Astrocyte of the hippocampus (primary cell): ENCODE measurements around the gene SKAP1.
"Not testable (repeated sequence)": the region's sequence is repeated elsewhere in the genome, so short reads cannot be mapped to it uniquely, and the experiment has no call there.

ENCODE experiments used
- DNase-seq: peaks from one replicate; pipeline ENCODE4 v3.0.0; 2011; ENCODE audit warnings: low read depth, low spot score

Gene SKAP1

DNA sequence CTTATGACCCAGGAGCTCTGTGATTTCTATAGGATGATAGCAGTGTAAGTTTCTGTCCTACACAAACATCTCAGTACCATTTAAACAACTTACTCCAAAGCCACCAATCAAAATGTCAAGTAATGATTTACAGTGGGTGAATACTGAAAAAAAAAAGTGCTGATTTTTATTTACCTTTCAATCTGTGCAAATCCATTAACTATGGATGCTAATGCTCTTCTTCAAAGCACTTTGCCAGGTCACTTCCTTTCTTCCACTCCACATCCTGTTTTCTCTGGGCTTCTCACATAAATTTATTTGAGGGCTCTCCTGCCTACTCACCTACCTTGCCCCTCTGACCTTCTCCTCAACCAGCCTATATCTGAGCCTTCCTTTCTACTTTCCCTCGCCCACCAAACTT lies 101.6 kb downstream of the SKAP1 start:
- DNase-seq: no peak

DNA sequence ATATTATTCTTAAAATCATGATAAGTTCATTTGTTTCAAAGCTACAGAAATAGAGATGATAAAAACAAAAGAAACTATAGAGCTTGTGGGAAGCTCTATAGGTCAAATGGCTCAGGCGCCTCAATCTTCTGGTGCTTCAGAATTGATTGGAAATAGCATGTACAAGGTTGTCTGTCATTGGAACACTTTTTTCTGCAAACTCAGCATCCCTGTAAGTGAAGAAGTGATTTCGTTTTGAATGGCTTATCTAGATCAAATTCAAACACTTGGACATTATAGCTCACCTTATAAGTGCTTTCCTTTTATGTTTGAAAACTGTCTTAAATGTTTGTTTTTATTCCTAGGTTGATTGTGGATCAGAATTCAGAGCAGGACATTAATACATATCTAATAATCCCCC lies 103.7 kb downstream of the SKAP1 start:
- no peak for DNase-seq

DNA sequence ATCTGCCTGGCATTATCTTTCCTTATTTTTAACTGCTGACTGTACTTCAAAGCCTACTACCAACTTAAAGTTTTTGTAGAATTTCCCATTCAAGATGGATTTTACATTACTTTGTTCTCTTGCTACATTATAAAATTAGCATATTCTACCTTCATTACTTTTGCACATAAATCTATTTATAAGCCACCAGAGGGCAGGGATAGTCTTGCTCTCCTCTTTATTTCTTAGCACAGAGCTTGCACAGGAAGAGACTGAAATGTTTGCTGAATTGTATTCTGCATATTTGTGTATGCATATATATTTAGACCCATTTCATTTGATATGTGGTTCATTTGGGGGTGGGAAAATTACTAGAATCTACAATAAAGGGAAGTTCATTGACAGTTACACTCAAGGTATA lies 108.0 kb downstream of the SKAP1 start:
- DNase-seq: no peak

DNA sequence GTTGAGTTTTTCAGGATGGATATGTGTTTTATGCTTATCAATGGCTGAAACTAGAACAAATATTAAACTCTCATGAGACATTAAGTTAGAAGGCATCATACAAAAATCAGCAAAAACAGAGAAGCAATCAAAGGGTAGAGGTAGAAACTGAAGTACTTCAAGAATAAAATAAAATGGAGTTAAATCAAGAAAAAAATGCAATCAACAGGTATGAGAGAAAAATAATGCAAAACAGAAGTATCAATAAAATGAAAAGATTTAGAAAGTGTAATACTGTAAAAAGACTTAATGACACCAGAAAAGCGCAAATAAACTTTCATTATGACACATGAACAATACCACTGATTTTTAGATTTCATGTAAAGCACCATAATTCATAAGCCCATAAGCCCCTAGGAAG lies 112.3 kb downstream of the SKAP1 start:
- DNase-seq: no peak

DNA sequence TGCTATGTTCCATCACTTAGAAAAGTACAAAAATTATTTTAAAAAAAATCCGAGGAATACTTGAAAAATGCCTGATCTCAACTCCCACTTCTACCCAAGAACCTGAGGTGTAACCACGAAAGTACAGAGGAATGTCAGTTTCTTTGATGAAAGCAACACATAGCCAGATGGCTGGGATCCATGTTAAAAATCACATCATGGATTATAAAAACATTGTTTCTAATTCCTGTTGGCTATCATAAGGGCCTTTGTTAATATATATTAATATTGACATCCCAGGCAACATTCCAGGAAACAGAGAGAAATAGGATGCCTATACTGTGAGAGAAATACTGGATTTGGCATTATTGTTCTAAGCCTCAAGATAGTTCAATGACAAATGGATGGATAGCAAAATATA lies 115.3 kb downstream of the SKAP1 start:
- DNase-seq: no peak

GRCh38 chr17:48313096-48313755 lies 116.8 kb downstream of the SKAP1 start:
- DNase-seq: no peak

DNA sequence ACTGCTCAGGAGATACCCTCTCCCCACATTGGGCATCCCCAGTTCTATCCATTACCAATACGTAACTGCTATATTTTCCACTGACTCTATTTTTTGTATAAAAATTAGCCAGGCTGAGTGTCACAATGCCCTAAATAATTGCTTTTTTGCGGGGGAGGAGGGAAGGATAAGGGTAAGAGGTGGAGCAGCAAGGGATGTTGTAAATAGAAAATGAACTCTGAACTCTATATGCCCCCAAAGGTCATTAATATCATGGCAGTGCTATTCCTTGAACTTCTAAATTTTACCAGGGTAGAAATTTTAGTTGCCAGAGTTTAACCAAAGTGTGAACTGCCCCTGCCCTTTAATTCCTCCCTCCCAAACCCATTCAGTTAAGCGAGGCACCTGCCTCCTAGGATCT lies 118.7 kb downstream of the SKAP1 start:
- DNase-seq: no peak

GRCh38 chr17:48310748-48311213 lies 119.2 kb downstream of the SKAP1 start:
- DNase-seq: no peak

DNA sequence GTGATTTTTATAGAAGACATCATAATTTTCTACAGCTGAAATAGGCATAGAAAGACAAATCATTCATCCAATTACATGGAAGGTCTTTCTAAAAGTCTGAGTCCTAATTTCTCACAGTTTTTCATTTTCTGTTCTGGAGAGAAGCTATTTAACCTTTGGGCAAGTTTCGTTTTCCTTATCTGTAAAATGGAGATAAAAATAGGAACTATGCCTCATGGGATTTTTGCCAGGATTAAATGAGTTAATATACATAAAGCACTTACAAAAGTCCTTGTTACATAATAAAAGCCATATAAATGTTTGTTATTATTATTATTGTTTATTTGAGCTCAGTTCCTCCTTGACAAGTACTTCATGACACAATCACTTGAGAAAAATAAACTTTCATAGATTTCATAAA lies 121.4 kb downstream of the SKAP1 start:
- no peak for DNase-seq

GRCh38 chr17:48307814-48308411 lies 122.1 kb downstream of the SKAP1 start:
- peak; percentile 77 for DNase-seq

DNA sequence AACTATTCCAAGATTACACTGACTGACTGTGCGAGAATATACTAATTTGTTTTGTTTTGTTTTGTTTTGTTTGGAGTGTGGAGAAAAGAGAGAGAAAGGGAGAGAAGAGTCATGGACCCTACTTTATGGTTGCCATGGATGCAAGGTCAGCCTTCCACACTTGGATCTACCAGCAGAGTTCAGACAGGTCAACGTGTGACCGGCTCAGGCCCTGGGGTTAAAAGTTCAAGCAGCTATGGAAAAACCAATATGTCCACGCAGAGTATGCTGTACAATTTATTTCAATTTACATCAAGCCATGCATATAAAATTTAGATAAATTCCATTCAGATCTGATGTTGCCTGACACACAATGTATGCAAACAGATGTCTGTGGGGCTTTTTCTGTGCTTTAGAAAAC lies 122.8 kb downstream of the SKAP1 start:
- DNase-seq: no peak

- DNase-seq: no peak
Measured at GRCh38 chr17:48301002-48301401, 129.0 kb downstream of the SKAP1 start.

DNA sequence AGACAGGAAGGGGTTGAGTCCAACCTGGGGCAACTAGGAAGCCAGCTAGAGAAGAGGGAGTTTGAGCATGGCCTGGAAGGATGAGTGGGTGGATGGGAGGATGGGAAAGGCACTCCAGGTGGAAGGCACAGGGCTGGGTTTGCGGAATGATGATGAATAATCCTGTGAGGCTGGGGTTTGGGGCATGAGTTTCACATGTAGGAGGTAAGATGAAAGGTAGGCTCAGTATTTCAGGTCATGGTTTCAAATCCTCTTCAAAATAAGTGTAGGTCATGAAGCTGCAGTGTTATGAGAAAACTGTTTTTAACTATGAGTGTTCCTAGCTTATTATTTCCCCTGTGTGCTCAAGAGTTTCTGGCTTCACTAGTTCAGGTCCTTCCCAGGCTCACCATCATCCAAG lies 130.3 kb downstream of the SKAP1 start:
- DNase-seq: no peak

DNA sequence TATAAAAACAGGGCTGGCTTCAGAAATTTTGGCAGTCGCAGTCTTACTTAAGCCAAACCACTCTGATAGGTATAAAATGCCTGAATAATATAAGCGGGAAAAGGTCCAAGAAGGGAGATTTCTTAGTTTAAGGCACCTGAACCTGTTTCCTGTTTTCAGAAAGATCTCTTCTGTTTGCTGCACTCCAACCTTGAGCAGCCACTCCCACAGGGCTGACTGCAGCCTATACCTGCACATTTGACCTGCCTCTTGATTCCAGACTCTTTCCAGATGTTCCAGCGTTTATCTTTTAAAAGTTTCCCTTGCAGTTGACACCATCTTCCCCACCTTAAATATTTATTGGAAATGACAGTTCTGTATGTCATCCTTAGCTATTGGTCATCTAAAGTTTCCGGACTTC lies 132.2 kb downstream of the SKAP1 start:
- no peak for DNase-seq

DNA sequence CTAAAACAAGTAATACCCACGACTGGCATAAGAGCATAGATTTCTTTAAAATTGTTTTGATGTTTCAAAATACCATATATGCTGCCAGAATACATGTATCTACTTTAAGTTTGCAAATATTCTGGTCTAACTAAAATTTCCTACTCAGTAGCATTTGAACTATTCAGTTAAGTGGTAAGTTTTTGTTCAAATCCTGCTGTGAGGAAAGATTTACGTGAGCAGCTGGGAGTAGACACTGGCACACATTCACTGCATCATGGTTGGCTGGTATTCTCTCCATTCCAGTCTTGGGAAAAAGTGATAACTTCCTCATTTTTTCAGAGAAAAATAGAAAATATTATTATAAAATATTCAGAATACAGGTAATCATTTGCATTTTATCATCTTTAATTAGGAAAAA lies 133.6 kb downstream of the SKAP1 start:
- no peak for DNase-seq

GRCh38 chr17:48295362-48296288 lies 134.4 kb downstream of the SKAP1 start:
- DNase-seq: no peak

DNA sequence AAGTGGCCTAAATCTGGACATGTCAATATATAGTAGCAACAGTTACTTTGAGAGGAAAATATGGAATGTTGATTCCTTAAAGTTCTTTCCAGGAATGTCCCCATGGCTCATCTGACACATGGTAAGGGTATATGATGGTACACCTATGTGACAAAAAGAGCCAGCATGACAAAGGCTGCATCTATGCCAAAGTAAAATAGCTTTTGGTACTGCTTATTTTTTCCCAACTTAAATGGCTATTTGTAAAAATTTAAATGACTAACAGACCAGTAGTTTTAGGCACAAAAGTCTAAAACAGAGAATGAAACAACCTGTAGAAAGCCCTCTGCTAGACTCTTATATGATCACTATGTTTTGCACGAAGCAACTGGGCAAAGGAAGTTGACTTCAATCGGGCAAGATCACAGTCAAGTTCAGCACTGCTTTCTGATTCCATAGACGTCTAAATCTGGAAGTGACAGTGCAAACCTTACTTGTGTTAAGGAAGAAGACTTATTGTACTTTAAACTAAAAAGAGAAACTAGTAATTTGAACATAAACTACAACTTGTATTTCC lies 135.1 kb downstream of the SKAP1 start:
- DNase-seq: no peak

- DNase-seq: no peak
Measured at GRCh38 chr17:48294020-48294805, 135.8 kb downstream of the SKAP1 start.

- DNase-seq: no peak
Measured at GRCh38 chr17:48293319-48294019, 136.5 kb downstream of the SKAP1 start.

DNA sequence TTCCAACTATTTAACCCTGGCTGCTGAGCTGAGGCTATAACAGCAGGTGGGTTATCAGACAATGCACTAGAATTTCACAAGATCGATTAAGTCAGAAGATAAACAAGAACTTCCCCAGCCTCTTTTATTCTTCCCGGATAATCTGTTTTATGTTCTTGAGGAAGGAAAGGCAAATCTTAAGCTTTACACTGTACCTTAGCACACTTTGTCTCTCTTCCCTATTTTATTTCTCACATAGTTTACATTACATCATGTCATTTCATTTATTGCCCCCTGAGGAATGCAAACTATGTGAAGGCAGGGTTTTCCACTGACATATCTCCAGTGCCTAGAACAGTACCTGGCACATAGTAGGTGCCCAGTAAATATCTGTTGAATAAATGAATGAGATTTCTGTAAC lies 139.6 kb downstream of the SKAP1 start:
- no peak for DNase-seq

DNA sequence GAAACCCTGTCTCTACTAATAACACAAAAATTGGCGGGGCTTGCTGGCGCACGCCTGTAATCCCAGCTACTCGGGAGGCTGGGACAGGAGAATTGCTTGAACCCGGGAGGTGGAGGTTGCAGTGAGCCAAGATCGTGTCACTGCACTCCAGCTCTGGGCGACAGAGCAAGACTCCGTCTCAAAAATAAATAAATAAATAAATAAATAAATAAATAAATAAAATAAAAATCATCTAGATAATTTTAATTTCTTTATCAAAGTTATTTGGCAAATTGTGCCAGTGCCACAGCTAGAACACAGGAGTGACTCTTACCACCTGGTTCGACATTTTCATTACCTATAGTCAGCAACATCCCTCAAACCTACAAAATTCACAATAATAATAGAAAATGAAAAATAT lies 143.1 kb downstream of the SKAP1 start:
- not testable (repeated sequence) for DNase-seq
